Activated naive CD4-positive, alpha-beta T cell treated with anti-CD3 and anti-CD28 coated beads, Interleukin-2, amount 10 ng/mL, durations not matched to agents 7 days and 5 days (primary cell): ENCODE measurements around the gene GYPB.
"Not testable (repeated sequence)": the region's sequence is repeated elsewhere in the genome, so short reads cannot be mapped to it uniquely, and the experiment has no call there.

Experiments
- CTCF ChIA-PET: fragments of 350-600 bp; sonication (Branson Sonifier 250); formaldehyde crosslinking; loops from one replicate; lab custom pipeline; 2021; ENCODE audit warnings: antibody characterized with exemption; lab: Charles Lee
- DNase-seq: peaks from one replicate; pipeline ENCODE4 v3.0.0-alpha.2; 2020
- H3K27ac Mint-ChIP-seq: one replicate; pipeline ENCODE4 v1.8.0; 2021; ENCODE audit warnings: mild to moderate bottlenecking, moderate library complexity, mixed read lengths
- H3K27me3 Mint-ChIP-seq: one replicate; pipeline ENCODE4 v1.8.0; 2021; ENCODE audit warnings: mild to moderate bottlenecking, mixed read lengths
- H3K36me3 Mint-ChIP-seq: one replicate; pipeline ENCODE4 v1.8.0; 2021; ENCODE audit warnings: mixed read lengths
- H3K4me1 Mint-ChIP-seq: one replicate; pipeline ENCODE4 v1.8.0; 2021; ENCODE audit warnings: mixed read lengths
- H3K4me3 Mint-ChIP-seq: one replicate; pipeline ENCODE4 v1.8.0; 2021; ENCODE audit warnings: mild to moderate bottlenecking, moderate library complexity, mixed read lengths
- H3K9me3 Mint-ChIP-seq: one replicate; pipeline ENCODE4 v1.8.0; 2021; ENCODE audit warnings: mixed read lengths

Gene GYPB

GRCh38 chr4:144019277-144019676 is at the start of gene GYPB:
GYPB (minus strand) TSS chr4:144019380; CDS start chr4:144019287, 93 bp downstream.
- H3K27ac Mint-ChIP-seq, DNase-seq, H3K36me3 Mint-ChIP-seq, H3K27me3 Mint-ChIP-seq, CTCF ChIA-PET, H3K9me3 Mint-ChIP-seq, H3K4me1 Mint-ChIP-seq, H3K4me3 Mint-ChIP-seq: not testable (repeated sequence)

GRCh38 chr4:144061556-144061955 is 42.4 kb upstream of the GYPB start:
- H3K36me3 Mint-ChIP-seq, H3K27ac Mint-ChIP-seq, H3K4me1 Mint-ChIP-seq, H3K27me3 Mint-ChIP-seq, CTCF ChIA-PET, DNase-seq, H3K4me3 Mint-ChIP-seq: not testable (repeated sequence)
- peaks cover 19% of the 10 kb centered on the region for H3K9me3 Mint-ChIP-seq

DNA sequence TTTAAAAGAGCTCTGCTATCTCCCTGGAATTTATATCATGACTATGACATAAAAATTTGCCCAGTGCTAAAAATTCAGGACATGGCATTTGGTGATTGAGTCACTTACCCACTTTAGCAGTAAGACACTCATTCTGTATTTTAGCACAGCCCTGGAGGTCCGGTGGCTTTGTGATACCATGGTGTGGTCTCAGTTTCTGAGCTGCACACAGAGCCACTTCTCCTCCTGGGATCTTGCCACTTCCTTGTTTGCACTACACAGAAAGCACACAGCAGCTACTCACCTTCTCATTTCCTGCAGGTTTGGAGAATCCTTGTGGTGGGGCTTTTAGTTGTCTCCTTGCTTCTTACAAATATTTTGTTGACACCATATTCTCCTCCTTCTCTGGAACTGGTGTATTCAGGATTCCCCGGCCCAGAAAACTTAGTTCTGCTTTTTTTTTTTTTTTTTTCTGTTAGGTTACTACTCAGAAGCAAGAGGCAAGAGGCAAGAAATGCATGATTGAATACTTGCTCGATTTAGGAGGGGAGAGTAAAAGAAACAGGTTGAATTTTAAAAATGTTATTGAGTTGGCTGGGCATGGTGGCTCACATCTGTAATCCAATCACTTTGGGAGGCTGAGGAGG is 41.2 kb upstream of the GYPB start:
- H3K27ac Mint-ChIP-seq, H3K36me3 Mint-ChIP-seq, H3K4me3 Mint-ChIP-seq, H3K27me3 Mint-ChIP-seq, H3K4me1 Mint-ChIP-seq, DNase-seq, CTCF ChIA-PET: not testable (repeated sequence)
- peaks cover 19% of the 10 kb centered on the region for H3K9me3 Mint-ChIP-seq

DNA sequence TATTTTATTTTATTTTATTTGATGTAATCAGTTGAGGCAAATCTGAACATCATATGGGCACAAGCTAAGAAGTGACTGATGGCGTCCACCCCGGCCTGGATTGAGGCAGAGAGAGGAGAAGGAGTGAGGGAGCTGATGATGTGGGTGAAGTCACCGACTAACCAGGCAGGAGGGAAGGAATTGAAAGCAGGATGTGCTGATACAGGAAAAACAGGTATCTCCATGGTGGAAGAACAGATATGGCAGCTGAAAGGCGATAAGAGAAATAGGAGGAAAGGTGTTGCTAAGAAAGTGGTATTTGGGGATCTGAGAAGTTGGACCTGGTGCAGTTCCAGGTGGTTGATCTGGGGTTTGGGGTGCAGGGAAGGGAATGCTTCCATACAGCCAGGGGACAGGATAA is 37.6 kb upstream of the GYPB start:
- CTCF ChIA-PET = interaction anchor here (0.7 kb wide), 1 partner anchor 34 kb away, joined by 3 read pairs; no protein-coding TSS in a partner anchor
- H3K4me3 Mint-ChIP-seq = no peak overlapping the region
- peaks cover 13% of the 10 kb centered on the region for H3K9me3 Mint-ChIP-seq
- H3K4me1 Mint-ChIP-seq = no peaks in the 10 kb centered on the region
- DNase-seq = no peak
- no peaks in the 10 kb centered on the region for H3K27me3 Mint-ChIP-seq
- H3K36me3 Mint-ChIP-seq = no peaks in the 10 kb centered on the region
- H3K27ac Mint-ChIP-seq = no peak overlapping the region

- H3K27me3 Mint-ChIP-seq, DNase-seq, H3K9me3 Mint-ChIP-seq: not testable (repeated sequence)
Measured at GRCh38 chr4:144055336-144055735, 36.2 kb upstream of the GYPB start.

DNA sequence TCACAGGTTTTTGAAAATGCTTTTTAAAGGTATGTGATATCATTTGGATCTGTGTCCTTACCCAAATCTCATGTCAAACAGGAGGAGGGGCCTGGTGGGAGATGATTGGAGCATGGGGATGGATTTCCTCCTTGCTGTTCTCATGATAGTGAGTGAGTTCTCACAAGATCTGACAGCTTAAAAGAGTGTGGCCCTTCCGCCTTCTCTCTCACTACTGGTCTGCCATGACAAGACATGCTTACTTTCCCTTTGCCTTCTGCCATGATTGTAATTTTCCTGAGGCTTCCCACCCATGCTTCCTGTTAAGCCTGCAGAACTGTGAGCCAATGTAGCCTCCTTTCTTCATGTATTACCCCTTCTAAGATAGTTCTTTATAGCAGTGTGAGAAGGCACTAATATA is 32.3 kb upstream of the GYPB start:
- H3K36me3 Mint-ChIP-seq, CTCF ChIA-PET, H3K4me3 Mint-ChIP-seq, H3K27ac Mint-ChIP-seq, H3K4me1 Mint-ChIP-seq, DNase-seq, H3K27me3 Mint-ChIP-seq, H3K9me3 Mint-ChIP-seq: not testable (repeated sequence)

More at GRCh38 chr4:144055336-144055735, 36.2 kb upstream of the GYPB start:
- H3K4me3 Mint-ChIP-seq, H3K4me1 Mint-ChIP-seq, H3K36me3 Mint-ChIP-seq, CTCF ChIA-PET, H3K27ac Mint-ChIP-seq: not testable (repeated sequence)

DNA sequence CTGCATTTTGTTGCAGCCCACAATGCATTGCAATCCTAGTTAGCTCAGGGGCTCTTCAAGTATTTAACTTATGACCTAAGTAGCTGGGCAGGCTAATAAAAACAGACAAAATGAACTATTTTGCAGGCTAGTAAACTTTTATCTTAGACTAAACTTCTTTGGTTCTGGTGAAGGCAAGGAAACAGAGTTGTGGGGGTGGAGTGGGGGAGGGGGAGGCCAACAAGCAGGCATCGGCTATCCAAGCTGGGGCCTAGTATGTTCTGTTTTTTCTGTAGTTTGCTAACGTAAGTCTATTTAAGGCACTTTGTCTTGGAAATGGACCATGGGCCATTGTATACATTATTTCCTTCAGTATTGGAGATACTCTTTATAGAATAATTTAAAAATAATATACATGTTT is 31.5 kb upstream of the GYPB start:
- H3K4me1 Mint-ChIP-seq, H3K27ac Mint-ChIP-seq, H3K9me3 Mint-ChIP-seq, CTCF ChIA-PET, H3K4me3 Mint-ChIP-seq, H3K36me3 Mint-ChIP-seq, H3K27me3 Mint-ChIP-seq, DNase-seq: not testable (repeated sequence)

DNA sequence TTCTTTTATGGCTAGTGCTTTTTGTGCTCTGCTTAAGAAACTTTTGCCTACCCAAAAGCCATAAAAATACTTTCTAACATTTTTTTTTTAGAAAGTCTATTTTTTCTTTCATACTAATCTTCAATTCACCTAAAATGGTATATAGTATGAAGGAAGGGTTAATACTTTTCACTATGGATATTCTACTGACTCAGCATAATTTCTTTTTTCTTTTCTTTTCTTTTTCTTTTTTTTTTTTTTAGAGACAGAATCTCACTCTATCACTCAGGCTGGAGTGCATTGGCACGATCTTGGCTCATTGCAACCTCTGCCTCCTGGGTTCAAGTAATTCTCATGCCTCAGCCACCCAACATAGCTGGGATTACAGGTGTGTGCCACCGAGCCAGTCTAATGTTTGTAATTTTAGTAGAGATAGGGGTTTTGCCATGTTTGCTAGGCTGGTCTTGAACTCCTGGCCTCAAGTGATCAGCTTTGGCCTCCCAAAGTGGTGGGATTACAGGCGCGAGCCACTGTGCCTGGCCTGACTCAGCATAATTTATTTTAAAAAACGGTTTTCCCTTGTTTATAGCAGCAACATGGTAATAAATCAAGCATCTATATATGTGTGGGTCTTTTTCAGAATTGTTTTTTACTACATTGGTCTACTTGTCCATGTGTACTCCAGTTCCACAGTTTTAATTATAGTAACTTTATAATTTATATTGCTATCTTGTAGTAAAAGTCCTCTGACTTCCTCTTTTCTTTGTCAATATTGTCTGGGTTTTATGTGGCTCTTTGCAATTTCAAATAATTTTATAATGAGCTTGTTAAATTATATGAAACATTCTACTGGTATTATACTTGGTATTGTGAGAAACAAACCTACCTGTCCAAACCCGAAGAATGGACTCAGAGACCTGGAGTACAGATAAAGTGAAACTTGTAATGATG is 30.6 kb upstream of the GYPB start:
- H3K27me3 Mint-ChIP-seq, H3K9me3 Mint-ChIP-seq, H3K4me3 Mint-ChIP-seq, CTCF ChIA-PET, H3K36me3 Mint-ChIP-seq, H3K4me1 Mint-ChIP-seq, DNase-seq, H3K27ac Mint-ChIP-seq: not testable (repeated sequence)

- CTCF ChIA-PET, H3K27me3 Mint-ChIP-seq, DNase-seq, H3K36me3 Mint-ChIP-seq, H3K27ac Mint-ChIP-seq, H3K9me3 Mint-ChIP-seq, H3K4me3 Mint-ChIP-seq, H3K4me1 Mint-ChIP-seq: not testable (repeated sequence)
Measured at GRCh38 chr4:144044936-144045335, 25.8 kb upstream of the GYPB start.

DNA sequence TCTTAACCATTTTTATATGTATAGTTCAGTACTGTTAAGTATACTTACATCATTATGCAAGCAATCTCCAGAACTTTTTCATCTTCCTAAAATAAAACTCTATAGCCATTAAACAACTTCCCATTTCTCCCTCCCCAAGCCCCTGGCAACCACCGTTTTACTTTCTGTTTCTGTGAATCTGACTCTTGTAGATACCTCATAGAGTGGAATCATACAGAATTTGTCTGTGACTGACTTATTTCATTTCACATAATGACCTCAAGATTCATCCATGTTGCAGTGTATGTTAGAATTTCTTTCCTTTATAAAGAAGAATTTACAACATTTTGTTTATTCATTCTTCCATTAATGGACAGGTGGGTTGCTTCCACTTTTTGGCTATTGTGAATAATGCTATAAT is 13.4 kb upstream of the GYPB start:
- H3K27me3 Mint-ChIP-seq, H3K9me3 Mint-ChIP-seq: not testable (repeated sequence)

GRCh38 chr4:144031875-144032274 is 12.7 kb upstream of the GYPB start:
- H3K36me3 Mint-ChIP-seq, CTCF ChIA-PET, H3K9me3 Mint-ChIP-seq, H3K4me1 Mint-ChIP-seq, H3K27ac Mint-ChIP-seq, DNase-seq, H3K27me3 Mint-ChIP-seq, H3K4me3 Mint-ChIP-seq: not testable (repeated sequence)

More for the DNA sequence above, 13.4 kb upstream of the GYPB start:
- H3K36me3 Mint-ChIP-seq, DNase-seq, H3K4me1 Mint-ChIP-seq, CTCF ChIA-PET, H3K27ac Mint-ChIP-seq, H3K4me3 Mint-ChIP-seq: not testable (repeated sequence)

- CTCF ChIA-PET = not testable (repeated sequence)
Measured at GRCh38 chr4:144031369-144031768, 12.2 kb upstream of the GYPB start.

GRCh38 chr4:144030708-144031107 is 11.5 kb upstream of the GYPB start:
- not testable (repeated sequence) for DNase-seq, H3K4me3 Mint-ChIP-seq

More at GRCh38 chr4:144031369-144031768, 12.2 kb upstream of the GYPB start:
- DNase-seq, H3K27ac Mint-ChIP-seq, H3K4me3 Mint-ChIP-seq, H3K9me3 Mint-ChIP-seq, H3K4me1 Mint-ChIP-seq, H3K27me3 Mint-ChIP-seq, H3K36me3 Mint-ChIP-seq: not testable (repeated sequence)

DNA sequence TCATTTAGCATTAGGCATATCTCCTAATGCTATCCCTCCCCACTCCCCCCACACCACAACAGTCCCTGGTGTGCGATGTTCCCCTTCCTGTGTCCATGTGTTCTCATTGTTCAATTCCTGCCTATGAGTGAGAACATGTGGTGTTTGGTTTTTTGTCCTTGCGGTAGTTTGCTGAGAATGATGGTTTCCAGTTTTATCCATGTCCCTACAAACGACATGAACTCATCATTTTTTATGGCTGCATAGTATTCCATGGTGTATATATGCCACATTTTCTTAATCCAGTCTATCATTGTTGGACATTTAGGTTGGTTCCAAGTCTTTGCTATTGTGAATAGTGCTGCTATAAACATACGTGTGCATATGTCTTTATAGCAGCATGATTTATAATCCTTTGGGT is 7.5 kb upstream of the GYPB start:
- CTCF ChIA-PET, H3K27ac Mint-ChIP-seq, H3K27me3 Mint-ChIP-seq, H3K36me3 Mint-ChIP-seq, H3K4me1 Mint-ChIP-seq, H3K9me3 Mint-ChIP-seq, DNase-seq, H3K4me3 Mint-ChIP-seq: not testable (repeated sequence)

More at GRCh38 chr4:144030708-144031107, 11.5 kb upstream of the GYPB start:
- H3K27ac Mint-ChIP-seq, H3K4me1 Mint-ChIP-seq, H3K27me3 Mint-ChIP-seq, H3K36me3 Mint-ChIP-seq, CTCF ChIA-PET, H3K9me3 Mint-ChIP-seq: not testable (repeated sequence)
